T47D (cell line): Measurements from ENCODE around the gene KPTN.

Experiments used
- DNase-seq, 2 experiments: peaks; one replicate each; pipeline versions ENCODE4 v3.0.0 to v3.0.0-alpha.2; 2011 to 2012; ENCODE audit warnings: low read depth in 1 of 2, low spot score in 1 of 2
- JUND ChIP-seq: IDR thresholded peaks from 2 replicates; pipeline ENCODE4 v1.6.1; 2012; ENCODE audit warnings: low read depth
- in situ Hi-C: cut with HindIII; loops from 2 replicates; pipeline ENCODE4 v1.10.0; 2016; ENCODE audit warnings: low sequenced_read_pairs, low pct_unique_long_range_greater_than_20kb

Gene KPTN

GRCh38 chr19:47429140-47429793 lies 54.8 kb downstream of the KPTN start:
- in situ Hi-C loops: no loop called here
- no peak for TF ChIP-seq JUND
- no peak for DNase-seq

- in situ Hi-C loops: no loop called here
- DNase-seq: peak; percentile 84 to 95
- TF ChIP-seq JUND: no peak
Observed at GRCh38 chr19:47428177-47428894, 55.7 kb downstream of the KPTN start.

GRCh38 chr19:47427241-47428176 lies 56.5 kb downstream of the KPTN start:
- peak; percentile 67 to 68 for DNase-seq
- in situ Hi-C loops: no loop called here
- no peak for TF ChIP-seq JUND
